GM12878 (cell line): ENCODE data around the gene HDAC7. TPM values are rescaled to one million over a fixed set of nuclear protein-coding genes. Genes with fewer than 3 reads are reported as not detected.

Experiments
- ATAC-seq: fragments of 200-7000 bp; cut with Tn5 transposase; 3 replicates; pipeline ENCODE4 v1.9.1; 2020; ENCODE audit warnings: mild to moderate bottlenecking, moderate library complexity
- BruUV-seq: library from RNA; stranded (reverse); fragments of 400-500 nt; replicated peaks from 2 replicates; lab custom pipeline; 2021; lab: Mats Ljungman, UMichigan
- CTCF ChIA-PET: fragments of 300-600 bp; sonication (Branson Sonifier 250); formaldehyde crosslinking; extraction: SDS; loops from one replicate; lab custom pipeline; 2021; ENCODE audit warnings: inconsistent platforms; lab: Yijun Ruan, JAX
- POLR2A ChIA-PET: fragments of 350-600 bp; formaldehyde crosslinking; extraction: SDS; loops from one replicate; lab custom pipeline; 2021; ENCODE audit warnings: inconsistent platforms; lab: Charles Lee
- RAD21 ChIA-PET: fragments of 300-600 bp; sonication (Branson Sonifier 250); formaldehyde crosslinking; loops from one replicate; lab custom pipeline; 2023; ENCODE audit warnings: antibody characterized with exemption; ENCODE audit not compliant: unreplicated experiment; lab: Charles Lee
- SMC1A ChIA-PET: fragments of 300-600 bp; sonication (Branson Sonifier 250); formaldehyde crosslinking; loops from one replicate; lab custom pipeline; 2023; ENCODE audit not compliant: unreplicated experiment, uncharacterized antibody; lab: Charles Lee
- DNase-seq: peaks from one replicate; pipeline ENCODE4 v3.0.0-alpha.2; 2011; ENCODE audit warnings: low read depth, low spot score
- FAIRE-seq: peaks from 3 replicates; lab custom pipeline; 2011; peaks lifted over from hg19 to GRCh38; lab: Jason Lieb, UNC
- H2AFZ ChIP-seq: 2 replicates; pipeline ENCODE4 v1.6.0; 2011; ENCODE audit warnings: low read depth, low read length, control low read depth; ENCODE audit not compliant: control insufficient read depth
- H3K27ac ChIP-seq: 2 replicates; pipeline ENCODE4 v1.5.1; 2011; ENCODE audit warnings: control low read depth; ENCODE audit not compliant: control insufficient read depth, insufficient read depth
- H3K27me3 ChIP-seq, 2 experiments: replicated peaks in 1 of 2; 2 replicates each; pipeline versions ENCODE4 v1.6.0 to v1.6.1; 2011; ENCODE audit warnings: low read length in 1 of 2; ENCODE audit not compliant: control insufficient read depth in 2 of 2, insufficient read depth in 2 of 2
- H3K36me3 ChIP-seq, 2 experiments: 2 replicates each; pipeline ENCODE4 v1.5.1; 2011; ENCODE audit warnings: low read length in 1 of 2; ENCODE audit not compliant: control insufficient read depth in 2 of 2, insufficient read depth in 2 of 2
- H3K4me1 ChIP-seq: 2 replicates; pipeline ENCODE4 v1.6.1; 2011; ENCODE audit warnings: mild to moderate bottlenecking, low read length, moderate library complexity, mixed read lengths; ENCODE audit not compliant: control insufficient read depth, insufficient read depth
- H3K4me2 ChIP-seq: 2 replicates; pipeline ENCODE4 v1.6.0; 2011; ENCODE audit warnings: control low read depth; ENCODE audit not compliant: control insufficient read depth, insufficient read depth
- H3K4me3 ChIP-seq: fragments of 200-600 bp; sonication (generic); 2 replicates; pipeline ENCODE4 v1.5.1; 2016
- H3K79me2 ChIP-seq: 2 replicates; pipeline ENCODE4 v1.6.0; 2011; ENCODE audit warnings: low read length; ENCODE audit not compliant: control insufficient read depth, insufficient read depth
- H3K9ac ChIP-seq: 2 replicates; pipeline ENCODE4 v1.8.0; 2011; ENCODE audit warnings: low read length, control low read depth, mixed read lengths; ENCODE audit not compliant: control insufficient read depth, insufficient read depth
- H3K9me3 ChIP-seq: replicated peaks from 3 replicates; pipeline ENCODE4 v1.5.1; 2011; ENCODE audit warnings: mild to moderate bottlenecking, low read length; ENCODE audit not compliant: control insufficient read depth, insufficient read depth
- H4K20me1 ChIP-seq: 2 replicates; pipeline ENCODE4 v1.6.0; 2011; ENCODE audit not compliant: control insufficient read depth, insufficient read depth
- CUX1 ChIP-seq: IDR thresholded peaks from 2 replicates; pipeline ENCODE4 v1.6.1; 2012; ENCODE audit warnings: improper control_type of control experiment, low read depth, low read length; ENCODE audit not compliant: insufficient replicate concordance
- EGR1 ChIP-seq, 2 experiments: IDR thresholded peaks; 1 replicate in 1 of 2; 2 replicates in 1 of 2; pipeline ENCODE4 v1.6.1; 2011 to 2012; ENCODE audit warnings: low read depth in 2 of 2, low read length in 2 of 2, borderline replicate concordance in 1 of 2, mild to moderate bottlenecking in 1 of 2, moderate library complexity in 1 of 2
- ESRRA ChIP-seq: IDR thresholded peaks from 2 replicates; pipeline ENCODE4 v1.6.1; 2012; ENCODE audit warnings: mild to moderate bottlenecking, low read length, improper control_type of control experiment
- GABPA ChIP-seq: IDR thresholded peaks from 2 replicates; pipeline ENCODE4 v1.6.1; 2014; ENCODE audit warnings: antibody characterized with exemption, low read depth, mild to moderate bottlenecking, inconsistent platforms
- MTA2 ChIP-seq: fragments of 450-650 bp; IDR thresholded peaks from 2 replicates; pipeline ENCODE4 v1.6.1; 2016; ENCODE audit warnings: low read depth, mild to moderate bottlenecking, moderate library complexity
- MYB ChIP-seq: fragments of 150-350 bp; IDR thresholded peaks from 2 replicates; pipeline ENCODE4 v1.6.1; 2014; ENCODE audit warnings: mild to moderate bottlenecking, low read depth, low read length, borderline replicate concordance
- RUNX3 ChIP-seq: IDR thresholded peaks from 2 replicates; pipeline ENCODE4 v1.6.1; 2012; ENCODE audit warnings: low read length, inconsistent platforms
- SIX5 ChIP-seq: IDR thresholded peaks from 2 replicates; pipeline ENCODE4 v1.6.1; 2011; ENCODE audit warnings: mild to moderate bottlenecking, low read depth, low read length, moderate library complexity; ENCODE audit not compliant: severe bottlenecking
- ZNF24 ChIP-seq: fragments of 450-650 bp; IDR thresholded peaks from 2 replicates; pipeline ENCODE4 v1.6.1; 2017; ENCODE audit warnings: antibody characterized with exemption, mild to moderate bottlenecking
- WGBS: methylation state at CpG from one replicate; pipeline ENCODE4 v1.1.6; 2016; ENCODE audit warnings: low lambda C conversion rate; ENCODE audit not compliant: insufficient replicate concordance, insufficient coverage; ENCODE audit errors: missing lambda C conversion rate; 5-methylcytosine and 5-hydroxymethylcytosine counted together
- in situ Hi-C: fragments of 300-500 bp; cut with MboI; formaldehyde crosslinking; loops from 9 replicates; pipeline ENCODE4 v1.14.3; 2018; ENCODE audit warnings: mixed read lengths
- intact Hi-C: fragments of 100-400 bp; cut with micrococcal nuclease; formaldehyde crosslinking; loops from one replicate; pipeline ENCODE4 v1.14.2; 2022; ENCODE audit not compliant: unreplicated experiment
- polyA plus RNA-seq, 11 experiments: library from polyadenylated mRNA; depleted of rRNA in 4 of 11; unstranded in 6 of 11; stranded (reverse) in 5 of 11; fragments of >200 nt; fragmentation: Nextera tagmentation in 4 of 11; fragmentation: Illumina TruSeq in 1 of 11; extraction: Ambion mirVana in 4 of 11; extraction: Trizol in 1 of 11; gene quantifications; 1 replicate in 1 of 11; 2 replicates in 10 of 11; pipeline versions ENCODE4 v1.2.1 to v1.2.3, GENCODE V29; 2011 to 2016; ENCODE audit warnings: inconsistent platforms in 2 of 11, missing spikeins in 2 of 11, low read depth in 1 of 11
- total RNA-seq, 4 experiments: library from RNA; depleted of rRNA in 3 of 4; stranded (reverse); fragments of >200 nt in 3 of 4; fragmentation: Illumina TruSeq in 1 of 4; extraction: Trizol in 1 of 4; gene quantifications; 2 replicates each; pipeline versions ENCODE4 v1.2.1 to v1.2.3, GENCODE V29; 2013 to 2021
- TF ChIP-seq, protein P1 (sequence below): fragments of 450-650 bp; IDR thresholded peaks from 2 replicates; pipeline ENCODE4 v1.6.1; 2016; ENCODE audit warnings: mild to moderate bottlenecking
- TF ChIP-seq, protein P2 (sequence below): IDR thresholded peaks from 2 replicates; pipeline ENCODE4 v1.6.1; 2012; ENCODE audit warnings: low read depth, low read length, improper control_type of control experiment
- TF ChIP-seq, protein P3 (sequence below): IDR thresholded peaks from 2 replicates; pipeline ENCODE4 v1.6.1; 2012; ENCODE audit warnings: low read length, inconsistent platforms

The HDAC7 gene
- total and polyA plus RNA-seq, 10 of the 15 experiments (the other 5 are each of a cell fraction or from before 2014, with no cell fraction given) = 0.47 to 18.3 (median 5.4) TPM

- TF ChIP-seq, protein P1, sequence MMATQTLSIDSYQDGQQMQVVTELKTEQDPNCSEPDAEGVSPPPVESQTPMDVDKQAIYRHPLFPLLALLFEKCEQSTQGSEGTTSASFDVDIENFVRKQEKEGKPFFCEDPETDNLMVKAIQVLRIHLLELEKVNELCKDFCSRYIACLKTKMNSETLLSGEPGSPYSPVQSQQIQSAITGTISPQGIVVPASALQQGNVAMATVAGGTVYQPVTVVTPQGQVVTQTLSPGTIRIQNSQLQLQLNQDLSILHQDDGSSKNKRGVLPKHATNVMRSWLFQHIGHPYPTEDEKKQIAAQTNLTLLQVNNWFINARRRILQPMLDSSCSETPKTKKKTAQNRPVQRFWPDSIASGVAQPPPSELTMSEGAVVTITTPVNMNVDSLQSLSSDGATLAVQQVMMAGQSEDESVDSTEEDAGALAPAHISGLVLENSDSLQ = peak; percentile 25; the same call in 1 of the 2 replicates
- TF ChIP-seq SIX5 = no peak
Observed at GRCh38 chr12:47755655-47756562, 63.8 kb downstream of the HDAC7 start (continued).

DNA sequence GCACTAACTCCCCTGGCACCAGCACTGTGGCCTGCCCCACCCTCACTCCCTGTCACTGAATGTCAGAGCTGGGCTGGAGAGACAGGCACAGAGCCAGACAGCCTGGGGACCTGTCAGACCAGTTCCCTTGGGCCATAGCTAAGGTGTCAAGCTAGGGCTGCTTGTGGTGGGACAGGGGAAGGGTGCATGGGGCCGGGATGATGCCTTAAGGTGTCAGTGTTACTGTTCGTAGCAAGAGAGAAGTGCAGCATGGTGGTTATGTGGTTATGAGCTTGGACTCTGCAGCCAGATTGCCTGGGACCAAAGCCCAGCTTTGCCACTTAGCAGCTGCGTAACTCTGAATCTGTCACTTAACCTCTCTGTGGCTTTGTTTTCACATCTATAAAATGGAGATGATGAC is 64.8 kb downstream of the HDAC7 start:
- Histone ChIP-seq H3K9ac (peak overlapping the region; percentile 32; the same call in 1 of the 2 replicates), H3K4me1 (peaks cover 46% of the 10 kb centered on the region), H3K79me2 (no peaks in the 10 kb centered on the region), H3K4me3 (no peak overlapping the region), H3K36me3 (no peaks in the 10 kb centered on the region), H3K27me3 (no peaks in the 10 kb centered on the region), H2AFZ (peak overlapping the region; percentile 75), H3K27ac (peak overlapping the region; percentile 76), H3K4me2 (peak overlapping the region; percentile 82), H3K9me3 (no peaks in the 10 kb centered on the region), H4K20me1 (no peaks in the 10 kb centered on the region)
- ChIA-PET CTCF (interaction anchor here (0.7 to 14.5 kb wide), 12 partner anchors 11 to 434 kb away, joined by 3 to 507 read pairs (median 14); partner anchors contain the start of genes RPAP3 and SLC48A1), RAD21 (interaction anchor here (0.5 to 12.6 kb wide), 14 partner anchors 12 to 131 kb away, joined by 3 to 237 read pairs (median 4); partner anchors contain the start of genes ENDOU, RPAP3 and SLC48A1), SMC1A (interaction anchor here (1.0 to 12.2 kb wide), 12 partner anchors 9 to 101 kb away, joined by 3 to 277 read pairs (median 6); partner anchors contain the start of gene RPAP3), POLR2A (interaction anchor here (0.9 to 2.4 kb wide), 12 partner anchors 8 to 539 kb away, joined by 3 to 14 read pairs (median 4); no protein-coding TSS in a partner anchor)
- DNase-seq (peak; percentile 27), FAIRE-seq (no peak), ATAC-seq (peak; percentile 47)
- in situ Hi-C loops = no loop called here
- 39% methylated on average over 3 of the region's 3 CpGs for WGBS
- BruUV-seq = no TSS peak
- intact Hi-C loops = loop anchor here (1.0 kb wide), 1 partner anchor 13 kb away; no protein-coding TSS in a partner anchor
- TF ChIP-seq GABPA (no peak), MYB (no peak), EGR1 (IDR thresholded peaks at IDR 0.05; ENCODE audit: borderline replicate concordance in 1 of 2, low read depth in 2 of 2, low read length in 2 of 2) (no peak), CUX1 (no peak), ESRRA (no peak), RUNX3 (peak; percentile 61), MTA2 (no peak), ZNF24 (no peak)
- TF ChIP-seq, protein P2, sequence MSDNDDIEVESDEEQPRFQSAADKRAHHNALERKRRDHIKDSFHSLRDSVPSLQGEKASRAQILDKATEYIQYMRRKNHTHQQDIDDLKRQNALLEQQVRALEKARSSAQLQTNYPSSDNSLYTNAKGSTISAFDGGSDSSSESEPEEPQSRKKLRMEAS = 0 out of 2 replicates have a peak, but pooled peaks have one; percentile 21
- TF ChIP-seq, protein P3, sequence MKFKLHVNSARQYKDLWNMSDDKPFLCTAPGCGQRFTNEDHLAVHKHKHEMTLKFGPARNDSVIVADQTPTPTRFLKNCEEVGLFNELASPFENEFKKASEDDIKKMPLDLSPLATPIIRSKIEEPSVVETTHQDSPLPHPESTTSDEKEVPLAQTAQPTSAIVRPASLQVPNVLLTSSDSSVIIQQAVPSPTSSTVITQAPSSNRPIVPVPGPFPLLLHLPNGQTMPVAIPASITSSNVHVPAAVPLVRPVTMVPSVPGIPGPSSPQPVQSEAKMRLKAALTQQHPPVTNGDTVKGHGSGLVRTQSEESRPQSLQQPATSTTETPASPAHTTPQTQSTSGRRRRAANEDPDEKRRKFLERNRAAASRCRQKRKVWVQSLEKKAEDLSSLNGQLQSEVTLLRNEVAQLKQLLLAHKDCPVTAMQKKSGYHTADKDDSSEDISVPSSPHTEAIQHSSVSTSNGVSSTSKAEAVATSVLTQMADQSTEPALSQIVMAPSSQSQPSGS = no peak
